Right ventricle myocardium superior (tissue), 1 donor: ENCODE results near the gene RXFP4. TPM values are rescaled to one million over a fixed set of nuclear protein-coding genes. Genes with fewer than 3 reads are reported as not detected.

ENCODE experiments used
- ATAC-seq: fragments of 200-7000 bp; cut with Tn5 transposase; one replicate; pipeline ENCODE4 v1.9.1; 2020; ENCODE audit warnings: mild to moderate bottlenecking; ENCODE audit not compliant: poor library complexity
- DNase-seq: peaks from one replicate; pipeline ENCODE4 v3.0.0-alpha.2; 2020
- intact Hi-C: fragments of 100-400 bp; cut with DNase I; formaldehyde crosslinking; loops from one replicate; pipeline ENCODE4 v1.11.2; 2022
- total RNA-seq: library from RNA; stranded (reverse); fragmentation: NEBNext Ultra II Directional; extraction: Animal tissue kit (Norgen Biotek cat#: 25700); gene quantifications from one replicate; pipeline ENCODE4 v1.2.1, GENCODE V29; 2021
- donor health status: DM: no; HTN: yes; CAD: no; lungs with severe emphysema.

RXFP4 gene
- total RNA-seq, 1 donor from 2014 or later = not detected

GRCh38 chr1:155973723-155974122 is 32.3 kb downstream of the RXFP4 start:
- no peak for DNase-seq
- intact Hi-C loops = loop anchor here (10.0 kb wide), 1 partner anchor 521 kb away; no protein-coding TSS in a partner anchor
- no peak for ATAC-seq

- DNase-seq (no peak), ATAC-seq (no peak)
- intact Hi-C loops = loop anchor here (10.0 kb wide), 1 partner anchor 520 kb away; no protein-coding TSS in a partner anchor
Observed at GRCh38 chr1:155974208-155975115, 33.0 kb downstream of the RXFP4 start.

- DNase-seq = no peak
- intact Hi-C loops = loop anchor here (10.0 kb wide), 1 partner anchor 519 kb away; no protein-coding TSS in a partner anchor
- no peak for ATAC-seq
Observed at GRCh38 chr1:155975375-155976061, 34.1 kb downstream of the RXFP4 start.

- DNase-seq (peak; percentile 81), ATAC-seq (no peak)
- intact Hi-C loops = loop anchor here (10.0 kb wide), 1 partner anchor 519 kb away; no protein-coding TSS in a partner anchor
Observed at GRCh38 chr1:155976062-155976912, 34.8 kb downstream of the RXFP4 start.

- DNase-seq (no peak), ATAC-seq (no peak)
- intact Hi-C loops = loop anchor here (10.0 kb wide), 1 partner anchor 518 kb away; no protein-coding TSS in a partner anchor
Observed at GRCh38 chr1:155976913-155977689, 35.7 kb downstream of the RXFP4 start.

- peak; percentile 65 for DNase-seq
- intact Hi-C loops = loop anchor here (10.0 kb wide), 1 partner anchor 517 kb away; no protein-coding TSS in a partner anchor
- ATAC-seq = peak; percentile 42
Observed at GRCh38 chr1:155977690-155978324, 36.4 kb downstream of the RXFP4 start.

- intact Hi-C loops = loop anchor here (10.0 kb wide), 1 partner anchor 516 kb away; no protein-coding TSS in a partner anchor
- DNase-seq (peak; percentile 92), ATAC-seq (peak; percentile 76)
Observed at GRCh38 chr1:155978325-155978972, 37.0 kb downstream of the RXFP4 start, which contains the start of gene ARHGEF2. Gene ARHGEF2 (minus strand): TSS chr1:155978547. CDS start chr1:155978427, 120 bp downstream.

- no peak for DNase-seq
- intact Hi-C loops = loop anchor here (10.0 kb wide), 1 partner anchor 516 kb away; no protein-coding TSS in a partner anchor
- ATAC-seq = peak; percentile 51
Observed at GRCh38 chr1:155978973-155979429, 37.6 kb downstream of the RXFP4 start.

GRCh38 chr1:155979597-155980343 is 38.3 kb downstream of the RXFP4 start:
- ATAC-seq = peak; percentile 71
- peak; percentile 65 for DNase-seq
- intact Hi-C loops = loop anchor here (10.0 kb wide), 1 partner anchor 515 kb away; no protein-coding TSS in a partner anchor

- no peak for ATAC-seq
- DNase-seq = no peak
- intact Hi-C loops = no loop called here
Observed at GRCh38 chr1:155981266-155982088, 40.0 kb downstream of the RXFP4 start.

GRCh38 chr1:155982106-155982505 is 40.7 kb downstream of the RXFP4 start:
- ATAC-seq = no peak
- intact Hi-C loops = no loop called here

GRCh38 chr1:155983191-155984024 is 42.0 kb downstream of the RXFP4 start:
- intact Hi-C loops = no loop called here
- ATAC-seq (peak; percentile 51), DNase-seq (peak; percentile 87)

More at GRCh38 chr1:155982106-155982505, 40.7 kb downstream of the RXFP4 start:
- no peak for DNase-seq

GRCh38 chr1:155984341-155984740 is 42.9 kb downstream of the RXFP4 start:
- intact Hi-C loops = no loop called here
- ATAC-seq (no peak), DNase-seq (no peak)
